ENCODE results near the gene LRIG2. TPM values are rescaled to one million over a fixed set of nuclear protein-coding genes. Genes with fewer than 3 reads are reported as not detected.
A peak's percentile ranks its signal among the peaks of the same experiment; 100 is the strongest.

LRIG2 gene
- total RNA-seq, 2 experiments from 2014 or later = 15.3 to 21.4 TPM

GRCh38 chr1:113124366-113124765, 51.4 kb downstream of the LRIG2 start:
- peaks cover 1% of the 10 kb centered on the region for H3K9me3 Mint-ChIP-seq
- no peak overlapping the region for H3K4me3 Mint-ChIP-seq
- DNase-seq (no peak), ATAC-seq (ENCODE audit: low read depth) (no peak)
- H3K36me3 Mint-ChIP-seq = peaks cover 34% of the 10 kb centered on the region
- peaks cover 8% of the 10 kb centered on the region for H3K4me1 Mint-ChIP-seq
- H3K27me3 Mint-ChIP-seq = no peaks in the 10 kb centered on the region
- POLR2A ChIA-PET = no interaction called here
- H3K27ac Mint-ChIP-seq = no peak overlapping the region

GRCh38 chr1:113125517-113125916, 52.5 kb downstream of the LRIG2 start:
- ATAC-seq (ENCODE audit: low read depth) (no peak), DNase-seq (no peak)
- Mint-ChIP-seq H3K4me1 (peaks cover 7% of the 10 kb centered on the region), H3K4me3 (no peak overlapping the region), H3K9me3 (no peaks in the 10 kb centered on the region), H3K27me3 (no peaks in the 10 kb centered on the region), H3K36me3 (peaks cover 34% of the 10 kb centered on the region), H3K27ac (no peak overlapping the region)
- POLR2A ChIA-PET = no interaction called here

- POLR2A ChIA-PET = no interaction called here
- H3K9me3 Mint-ChIP-seq = no peaks in the 10 kb centered on the region
- no peak overlapping the region for H3K27ac Mint-ChIP-seq
- H3K4me1 Mint-ChIP-seq = peaks cover 7% of the 10 kb centered on the region
- DNase-seq (no peak), ATAC-seq (ENCODE audit: low read depth) (no peak)
- H3K4me3 Mint-ChIP-seq = no peak overlapping the region
- peaks cover 28% of the 10 kb centered on the region for H3K36me3 Mint-ChIP-seq
- H3K27me3 Mint-ChIP-seq = no peaks in the 10 kb centered on the region
Measured at GRCh38 chr1:113126207-113126606, 53.2 kb downstream of the LRIG2 start.

- Mint-ChIP-seq H3K27ac (no peak overlapping the region), H3K27me3 (no peaks in the 10 kb centered on the region), H3K36me3 (peaks cover 26% of the 10 kb centered on the region), H3K9me3 (no peaks in the 10 kb centered on the region), H3K4me1 (peaks cover 13% of the 10 kb centered on the region), H3K4me3 (no peak overlapping the region)
- no peak for DNase-seq
- ATAC-seq (ENCODE audit: low read depth) = no peak
- POLR2A ChIA-PET = no interaction called here
Measured at GRCh38 chr1:113128116-113128515, 55.1 kb downstream of the LRIG2 start.

GRCh38 chr1:113129529-113130185, 56.7 kb downstream of the LRIG2 start:
- no peak overlapping the region for H3K4me3 Mint-ChIP-seq
- H3K36me3 Mint-ChIP-seq = peaks cover 20% of the 10 kb centered on the region
- H3K27ac Mint-ChIP-seq = no peak overlapping the region
- H3K9me3 Mint-ChIP-seq = no peaks in the 10 kb centered on the region
- POLR2A ChIA-PET = no interaction called here
- H3K4me1 Mint-ChIP-seq = peaks cover 14% of the 10 kb centered on the region
- ATAC-seq (ENCODE audit: low read depth) (no peak), DNase-seq (no peak)
- no peaks in the 10 kb centered on the region for H3K27me3 Mint-ChIP-seq

GRCh38 chr1:113133038-113133437, 60.0 kb downstream of the LRIG2 start:
- POLR2A ChIA-PET = no interaction called here
- ATAC-seq (ENCODE audit: low read depth) = no peak
- H3K4me3 Mint-ChIP-seq = no peak overlapping the region
- peaks cover 9% of the 10 kb centered on the region for H3K36me3 Mint-ChIP-seq
- no peak for DNase-seq
- H3K27ac Mint-ChIP-seq = no peak overlapping the region
- H3K9me3 Mint-ChIP-seq = no peaks in the 10 kb centered on the region
- H3K27me3 Mint-ChIP-seq = no peaks in the 10 kb centered on the region
- H3K4me1 Mint-ChIP-seq = peaks cover 12% of the 10 kb centered on the region

- POLR2A ChIA-PET = no interaction called here
- ATAC-seq (ENCODE audit: low read depth) = no peak
- H3K4me3 Mint-ChIP-seq = no peak overlapping the region
- no peaks in the 10 kb centered on the region for H3K27me3 Mint-ChIP-seq
- H3K36me3 Mint-ChIP-seq = peaks cover 6% of the 10 kb centered on the region
- H3K9me3 Mint-ChIP-seq = no peaks in the 10 kb centered on the region
- H3K4me1 Mint-ChIP-seq = peaks cover 10% of the 10 kb centered on the region
- H3K27ac Mint-ChIP-seq = no peak overlapping the region
- DNase-seq = no peak
Measured at GRCh38 chr1:113133759-113134158, 60.8 kb downstream of the LRIG2 start.

GRCh38 chr1:113135460-113135859, 62.5 kb downstream of the LRIG2 start:
- H3K27ac Mint-ChIP-seq = no peak overlapping the region
- H3K4me3 Mint-ChIP-seq = no peak overlapping the region
- no peak for DNase-seq
- peaks cover 10% of the 10 kb centered on the region for H3K4me1 Mint-ChIP-seq
- H3K9me3 Mint-ChIP-seq = no peaks in the 10 kb centered on the region
- POLR2A ChIA-PET = no interaction called here
- ATAC-seq (ENCODE audit: low read depth) = no peak
- no peaks in the 10 kb centered on the region for H3K27me3 Mint-ChIP-seq
- peaks cover 3% of the 10 kb centered on the region for H3K36me3 Mint-ChIP-seq

- DNase-seq (no peak), ATAC-seq (ENCODE audit: low read depth) (no peak)
- Mint-ChIP-seq H3K27ac (no peak overlapping the region), H3K4me1 (peaks cover 12% of the 10 kb centered on the region), H3K36me3 (peaks cover 3% of the 10 kb centered on the region), H3K4me3 (no peak overlapping the region), H3K27me3 (no peaks in the 10 kb centered on the region), H3K9me3 (no peaks in the 10 kb centered on the region)
- POLR2A ChIA-PET = no interaction called here
Measured at GRCh38 chr1:113136476-113136875, 63.5 kb downstream of the LRIG2 start.

- no peaks in the 10 kb centered on the region for H3K27me3 Mint-ChIP-seq
- no peak overlapping the region for H3K4me3 Mint-ChIP-seq
- H3K9me3 Mint-ChIP-seq = no peaks in the 10 kb centered on the region
- POLR2A ChIA-PET = no interaction called here
- DNase-seq (no peak), ATAC-seq (ENCODE audit: low read depth) (no peak)
- H3K27ac Mint-ChIP-seq = no peak overlapping the region
- H3K4me1 Mint-ChIP-seq = peaks cover 16% of the 10 kb centered on the region
- H3K36me3 Mint-ChIP-seq = peaks cover 3% of the 10 kb centered on the region
Measured at GRCh38 chr1:113137563-113137962, 64.6 kb downstream of the LRIG2 start.

GRCh38 chr1:113138778-113139177, 65.8 kb downstream of the LRIG2 start:
- POLR2A ChIA-PET = interaction anchor here (0.6 kb wide), 1 partner anchor 275 kb away, joined by 3 read pairs; no protein-coding TSS in a partner anchor
- no peak overlapping the region for H3K27ac Mint-ChIP-seq
- no peak for DNase-seq
- H3K4me3 Mint-ChIP-seq = no peak overlapping the region
- ATAC-seq (ENCODE audit: low read depth) = no peak
- H3K9me3 Mint-ChIP-seq = no peaks in the 10 kb centered on the region
- H3K4me1 Mint-ChIP-seq = peaks cover 20% of the 10 kb centered on the region
- peaks cover 3% of the 10 kb centered on the region for H3K36me3 Mint-ChIP-seq
- H3K27me3 Mint-ChIP-seq = no peaks in the 10 kb centered on the region

- POLR2A ChIA-PET = no interaction called here
- ATAC-seq (ENCODE audit: low read depth) (no peak), DNase-seq (no peak)
- Mint-ChIP-seq H3K36me3 (no peaks in the 10 kb centered on the region), H3K4me3 (no peak overlapping the region), H3K27ac (no peak overlapping the region), H3K4me1 (peaks cover 20% of the 10 kb centered on the region), H3K9me3 (no peaks in the 10 kb centered on the region), H3K27me3 (no peaks in the 10 kb centered on the region)
Measured at GRCh38 chr1:113140176-113140575, 67.2 kb downstream of the LRIG2 start.

- POLR2A ChIA-PET = no interaction called here
- H3K27me3 Mint-ChIP-seq = no peaks in the 10 kb centered on the region
- H3K27ac Mint-ChIP-seq = no peak overlapping the region
- DNase-seq = peak; percentile 35
- no peaks in the 10 kb centered on the region for H3K36me3 Mint-ChIP-seq
- peaks cover 16% of the 10 kb centered on the region for H3K4me1 Mint-ChIP-seq
- peak; percentile 80 for ATAC-seq (ENCODE audit: low read depth)
- H3K4me3 Mint-ChIP-seq = no peak overlapping the region
- no peaks in the 10 kb centered on the region for H3K9me3 Mint-ChIP-seq
Measured at GRCh38 chr1:113140588-113141446, 67.8 kb downstream of the LRIG2 start.
